SU-DHL-6 (cell line): ENCODE data around the gene FRMPD4.

ENCODE experiments used
- H2AFZ ChIP-seq: fragments of 200-600 bp; sonication (generic); 2 replicates; pipeline ENCODE4 v1.6.1; 2014; ENCODE audit warnings: low read depth, mild to moderate bottlenecking, moderate library complexity, mixed read lengths, antibody characterized with exemption, low read length; ENCODE audit not compliant: severe bottlenecking
- H3F3A ChIP-seq: fragments of 200-600 bp; shearing (Covaris generic); 2 replicates; pipeline ENCODE4 v1.6.0; 2016; ENCODE audit warnings: antibody characterized with exemption, mild to moderate bottlenecking; ENCODE audit not compliant: insufficient read depth
- H3K27ac ChIP-seq: fragments of 200-600 bp; sonication (generic); 2 replicates; pipeline ENCODE4 v1.5.1; 2016; ENCODE audit warnings: low read depth, mild to moderate bottlenecking, low read length, moderate library complexity, mixed read lengths
- H3K27me3 ChIP-seq: fragments of 200-600 bp; sonication (generic), shearing (Covaris generic); 2 replicates; pipeline ENCODE4 v1.6.0; 2014; ENCODE audit warnings: mild to moderate bottlenecking, low read length
- H3K36me3 ChIP-seq: fragments of 200-600 bp; sonication (generic); 2 replicates; pipeline ENCODE4 v1.6.1; 2014; ENCODE audit warnings: mild to moderate bottlenecking, low read length, mixed read lengths
- H3K4me2 ChIP-seq: fragments of 300-600, 200-600 bp; shearing (Covaris generic), sonication (generic); 2 replicates; pipeline ENCODE4 v1.6.0; 2014; ENCODE audit warnings: low read length, low read depth, mild to moderate bottlenecking; ENCODE audit not compliant: poor library complexity, severe bottlenecking
- H3K4me3 ChIP-seq: fragments of 200-600 bp; sonication (generic); 2 replicates; pipeline ENCODE4 v1.5.1; 2014; ENCODE audit warnings: antibody characterized with exemption, low read length, mild to moderate bottlenecking, mixed read lengths; ENCODE audit not compliant: insufficient read depth, poor library complexity, severe bottlenecking
- H3K79me2 ChIP-seq: fragments of 200-600 bp; sonication (generic); 2 replicates; pipeline ENCODE4 v1.6.1; 2014; ENCODE audit warnings: mild to moderate bottlenecking, low read length, moderate library complexity; ENCODE audit not compliant: insufficient read depth
- H3K9ac ChIP-seq: fragments of 200-600 bp; sonication (generic); 2 replicates; pipeline ENCODE4 v1.7.0; 2014; ENCODE audit warnings: mild to moderate bottlenecking, low read length
- H3K9me2 ChIP-seq: fragments of 200-600 bp; sonication (generic); replicated peaks from 2 replicates; pipeline ENCODE4 v1.6.1; 2014; ENCODE audit warnings: low read length; ENCODE audit not compliant: insufficient read depth
- H3K9me3 ChIP-seq: fragments of 200-600 bp; sonication (generic); 2 replicates; pipeline ENCODE4 v1.6.1; 2014; ENCODE audit warnings: low read length, mixed read lengths; ENCODE audit not compliant: insufficient read depth
- H4K20me1 ChIP-seq: fragments of 200-600 bp; sonication (generic); 2 replicates; pipeline ENCODE4 v1.6.1; 2014; ENCODE audit warnings: low read depth, mild to moderate bottlenecking, antibody characterized with exemption, low read length, moderate library complexity, mixed read lengths
- EZH2phosphoT487 ChIP-seq: fragments of 200-600 bp; sonication (generic), shearing (Covaris generic); conservative IDR thresholded peaks from 2 replicates; pipeline ENCODE4 v1.6.1; 2018; ENCODE audit warnings: mild to moderate bottlenecking, antibody characterized with exemption, low read length, moderate library complexity, mixed read lengths
- TF ChIP-seq, protein P1 (sequence below): fragments of 200-600 bp; sonication (generic); IDR thresholded peaks from one replicate; pipeline ENCODE4 v1.5.1; 2017; ENCODE audit warnings: antibody characterized with exemption, mild to moderate bottlenecking, low read length, moderate library complexity; ENCODE audit not compliant: insufficient read depth, poor library complexity, severe bottlenecking

FRMPD4 gene

DNA sequence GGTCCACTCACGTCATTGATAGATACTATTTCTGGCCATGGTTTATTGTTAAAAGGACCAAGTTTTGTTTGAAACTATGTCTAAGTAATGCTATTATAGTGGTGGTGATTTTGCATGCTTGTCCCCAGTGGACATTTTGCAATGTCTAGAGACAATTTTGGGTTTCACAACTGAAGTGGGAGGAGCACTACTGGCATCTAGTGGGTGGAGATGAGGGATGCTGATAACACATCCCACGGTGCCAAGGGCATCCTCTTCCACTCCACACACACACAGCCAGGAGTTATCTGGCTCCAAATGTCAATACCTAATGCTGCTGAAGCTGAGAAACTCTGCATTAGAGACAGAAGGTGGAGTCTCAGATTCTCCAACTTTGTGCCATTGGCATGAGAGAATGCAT, 131.2 kb downstream of the FRMPD4 start:
- H3K79me2 ChIP-seq, result no peaks in the 10 kb centered on the region
- no peaks in the 10 kb centered on the region for H3K36me3 ChIP-seq
- H3K9me3 ChIP-seq, result no peaks in the 10 kb centered on the region
- no peak overlapping the region for H2AFZ ChIP-seq
- H3K27me3 ChIP-seq, result no peaks in the 10 kb centered on the region
- no peaks in the 10 kb centered on the region for H4K20me1 ChIP-seq
- H3K9ac ChIP-seq, result no peak overlapping the region
- TF ChIP-seq, protein P1, sequence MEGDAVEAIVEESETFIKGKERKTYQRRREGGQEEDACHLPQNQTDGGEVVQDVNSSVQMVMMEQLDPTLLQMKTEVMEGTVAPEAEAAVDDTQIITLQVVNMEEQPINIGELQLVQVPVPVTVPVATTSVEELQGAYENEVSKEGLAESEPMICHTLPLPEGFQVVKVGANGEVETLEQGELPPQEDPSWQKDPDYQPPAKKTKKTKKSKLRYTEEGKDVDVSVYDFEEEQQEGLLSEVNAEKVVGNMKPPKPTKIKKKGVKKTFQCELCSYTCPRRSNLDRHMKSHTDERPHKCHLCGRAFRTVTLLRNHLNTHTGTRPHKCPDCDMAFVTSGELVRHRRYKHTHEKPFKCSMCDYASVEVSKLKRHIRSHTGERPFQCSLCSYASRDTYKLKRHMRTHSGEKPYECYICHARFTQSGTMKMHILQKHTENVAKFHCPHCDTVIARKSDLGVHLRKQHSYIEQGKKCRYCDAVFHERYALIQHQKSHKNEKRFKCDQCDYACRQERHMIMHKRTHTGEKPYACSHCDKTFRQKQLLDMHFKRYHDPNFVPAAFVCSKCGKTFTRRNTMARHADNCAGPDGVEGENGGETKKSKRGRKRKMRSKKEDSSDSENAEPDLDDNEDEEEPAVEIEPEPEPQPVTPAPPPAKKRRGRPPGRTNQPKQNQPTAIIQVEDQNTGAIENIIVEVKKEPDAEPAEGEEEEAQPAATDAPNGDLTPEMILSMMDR, result no peak
- no peak for TF ChIP-seq EZH2phosphoT487
- no peak overlapping the region for H3K4me3 ChIP-seq
- no peak overlapping the region for H3K27ac ChIP-seq
- no peak overlapping the region for H3K4me2 ChIP-seq
- no peaks in the 10 kb centered on the region for H3F3A ChIP-seq
- no peaks in the 10 kb centered on the region for H3K9me2 ChIP-seq

DNA sequence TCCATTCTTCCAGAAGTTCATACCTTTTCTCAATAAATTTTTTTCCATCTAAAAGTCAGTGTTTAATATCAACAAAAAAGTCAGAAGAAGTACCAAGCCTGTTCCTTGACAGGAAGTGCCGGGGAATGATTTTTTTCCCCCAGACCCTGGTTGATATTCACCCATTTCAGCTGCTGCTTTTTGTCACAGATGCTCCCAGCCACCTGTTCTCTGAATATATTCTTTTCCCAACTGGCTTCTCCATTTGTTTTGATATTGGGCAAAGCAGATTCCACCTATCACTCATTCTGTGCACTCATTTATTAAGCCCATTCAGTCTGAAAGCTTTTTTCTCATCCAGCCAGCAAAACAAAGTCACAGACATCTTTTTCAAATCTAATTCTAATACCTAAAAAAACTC, 139.9 kb downstream of the FRMPD4 start:
- Histone ChIP-seq H3K9me3 (no peaks in the 10 kb centered on the region), H3K27ac (no peak overlapping the region), H3K36me3 (no peaks in the 10 kb centered on the region), H3K4me2 (no peak overlapping the region), H3K79me2 (no peaks in the 10 kb centered on the region), H3K4me3 (no peak overlapping the region), H4K20me1 (no peaks in the 10 kb centered on the region), H3F3A (no peaks in the 10 kb centered on the region), H3K27me3 (no peaks in the 10 kb centered on the region), H3K9me2 (no peaks in the 10 kb centered on the region), H2AFZ (no peak overlapping the region), H3K9ac (no peak overlapping the region)
- TF ChIP-seq, protein P1, result no peak

DNA sequence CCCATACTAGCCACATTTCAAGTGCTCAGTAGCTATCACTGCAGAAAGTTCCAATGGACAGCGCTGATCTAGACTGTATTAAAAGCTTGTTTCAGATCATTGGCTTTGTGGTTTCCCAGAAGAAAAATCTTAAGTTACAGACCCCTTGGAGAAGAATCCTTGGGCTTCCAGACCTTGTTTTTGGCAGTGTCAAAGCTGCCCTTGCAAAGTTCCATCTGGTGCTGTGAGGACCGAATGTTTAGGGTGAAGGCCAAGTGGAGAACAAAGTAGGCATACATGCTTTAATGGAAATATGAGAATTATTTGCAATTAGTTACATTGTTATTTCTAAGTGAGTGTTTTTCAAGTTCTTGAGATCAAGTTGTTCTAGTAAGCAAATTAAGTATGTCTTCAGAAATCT, 144.7 kb downstream of the FRMPD4 start:
- no peak overlapping the region for H2AFZ ChIP-seq
- no peaks in the 10 kb centered on the region for H3K79me2 ChIP-seq
- no peak overlapping the region for H3K9ac ChIP-seq
- H3K9me2 ChIP-seq, result no peaks in the 10 kb centered on the region
- no peaks in the 10 kb centered on the region for H3K9me3 ChIP-seq
- no peak overlapping the region for H3K27ac ChIP-seq
- H3F3A ChIP-seq, result no peaks in the 10 kb centered on the region
- H3K4me3 ChIP-seq, result no peak overlapping the region
- H3K36me3 ChIP-seq, result no peaks in the 10 kb centered on the region
- no peaks in the 10 kb centered on the region for H3K27me3 ChIP-seq
- H3K4me2 ChIP-seq, result no peak overlapping the region
- H4K20me1 ChIP-seq, result no peaks in the 10 kb centered on the region
- TF ChIP-seq, protein P1, result no peak
- no peak for TF ChIP-seq EZH2phosphoT487
